SH-SY5Y (cell line): ENCODE measurements around the gene RAB33B.

Experiments used
- GATA2 ChIP-seq: IDR thresholded peaks from 2 replicates; pipeline ENCODE4 v1.6.1; 2011; ENCODE audit warnings: mild to moderate bottlenecking, low read depth, low read length
- GATA3 ChIP-seq: IDR thresholded peaks from 2 replicates; pipeline ENCODE4 v1.6.1; 2011; ENCODE audit warnings: low read depth, mild to moderate bottlenecking, low read length, moderate library complexity

The RAB33B gene

DNA sequence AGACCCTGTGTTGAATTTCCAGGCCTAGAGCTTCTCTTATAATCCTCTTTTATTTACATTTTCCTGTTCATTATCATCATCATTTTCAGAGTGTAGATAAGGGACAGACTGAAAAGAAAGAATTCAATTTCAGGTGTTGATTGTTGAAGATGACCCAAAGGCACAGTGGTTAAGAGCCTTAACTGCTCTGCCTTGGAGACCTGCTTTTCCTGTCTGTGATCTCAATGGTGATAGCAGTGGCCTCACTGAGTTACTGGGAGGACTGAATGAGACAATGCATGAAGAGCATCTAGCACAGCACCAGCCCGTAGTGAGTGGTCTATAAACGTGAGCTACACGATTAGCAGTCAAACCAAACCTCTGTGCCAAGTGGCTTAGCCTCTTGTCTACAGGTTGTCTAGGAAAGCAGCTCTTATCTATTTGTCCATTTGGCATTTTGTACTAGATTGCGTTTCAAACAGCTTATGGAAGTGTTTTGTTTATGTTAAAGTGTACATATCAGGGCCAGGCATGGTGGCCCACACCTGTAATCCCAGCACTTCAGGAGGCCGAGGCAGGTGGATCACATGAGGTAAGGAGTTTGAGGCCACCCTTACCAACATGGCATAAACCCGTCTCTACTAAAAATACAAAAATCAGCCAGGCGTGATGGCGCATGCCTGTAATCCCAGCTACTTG is 60.6 kb downstream of the RAB33B start:
- TF ChIP-seq GATA3 (peak; percentile 50; the same call in 1 of the 2 replicates), GATA2 (peak; percentile 82)

DNA sequence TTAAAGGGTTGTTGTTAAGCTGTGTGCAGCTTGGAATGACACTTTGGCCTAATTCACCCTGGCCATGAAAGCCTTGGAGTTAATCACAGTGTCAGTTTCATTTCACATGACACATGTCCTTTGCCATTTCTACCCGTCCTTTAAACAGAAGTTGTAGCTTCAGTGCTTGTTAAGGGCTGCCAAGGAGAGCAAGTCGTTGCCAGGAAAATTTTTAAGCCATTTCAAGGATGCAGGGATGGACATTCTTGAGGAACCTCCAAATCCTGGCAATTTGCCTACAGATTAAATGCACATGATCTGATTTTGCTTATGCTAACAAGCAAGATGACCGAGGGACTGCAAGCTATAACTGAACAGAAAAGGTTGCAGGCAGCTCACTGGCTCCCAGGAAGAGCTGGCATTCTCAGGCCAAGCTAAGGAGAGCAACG is 61.6 kb downstream of the RAB33B start:
- TF ChIP-seq GATA2 (no peak), GATA3 (no peak)

DNA sequence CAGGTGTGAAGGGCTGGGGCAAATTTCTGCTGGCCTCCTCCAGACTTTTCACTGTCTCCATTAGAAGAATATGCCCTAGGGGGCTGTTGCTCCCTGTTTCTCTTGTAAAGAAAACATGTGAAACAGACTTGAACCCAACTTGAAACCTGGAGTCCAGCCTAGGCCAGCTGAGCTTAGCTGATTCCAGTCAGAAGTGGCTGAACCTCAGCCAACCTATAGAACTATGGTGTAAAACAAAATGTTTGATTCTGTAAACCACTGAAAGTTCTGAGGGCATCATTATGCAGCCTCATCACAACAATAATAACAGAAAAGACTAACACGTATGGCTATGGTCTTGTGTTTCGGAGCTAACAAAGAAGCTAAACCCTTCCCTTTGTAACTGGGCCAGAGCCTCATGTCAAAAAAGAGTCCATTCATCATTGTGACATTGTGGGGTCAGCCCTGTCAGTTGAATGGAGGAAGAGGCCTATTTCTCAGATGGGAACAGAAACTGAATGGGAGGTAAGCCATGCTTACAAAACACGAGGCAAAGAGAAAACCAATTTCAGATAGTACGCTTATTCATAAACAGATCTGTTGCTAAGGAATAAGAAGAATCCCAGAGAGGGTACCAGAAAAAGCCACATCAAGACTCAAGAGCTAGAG is 68.0 kb downstream of the RAB33B start:
- TF ChIP-seq GATA2 (no peak), GATA3 (no peak)

DNA sequence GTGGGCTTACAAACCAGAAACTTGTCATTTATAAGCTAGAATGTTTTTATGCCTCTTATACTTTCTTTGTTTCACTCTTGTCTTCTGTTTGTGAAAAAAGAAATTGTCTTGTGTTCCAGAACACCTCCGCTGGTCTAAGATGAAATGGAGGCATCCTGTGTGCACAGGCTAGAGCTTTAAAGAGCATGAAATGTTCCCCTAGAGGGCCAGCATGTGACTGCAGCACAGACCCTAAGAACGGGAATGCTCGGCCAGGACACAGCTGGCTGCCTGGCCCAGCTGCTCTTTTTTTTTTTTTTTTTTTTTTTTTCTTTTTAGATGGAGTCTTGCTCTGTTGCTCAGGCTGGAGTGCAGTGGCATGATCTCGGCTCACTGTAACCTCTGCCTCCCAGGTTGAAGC is 68.5 kb downstream of the RAB33B start:
- TF ChIP-seq GATA3 = no peak
- TF ChIP-seq GATA2 = no peak

DNA sequence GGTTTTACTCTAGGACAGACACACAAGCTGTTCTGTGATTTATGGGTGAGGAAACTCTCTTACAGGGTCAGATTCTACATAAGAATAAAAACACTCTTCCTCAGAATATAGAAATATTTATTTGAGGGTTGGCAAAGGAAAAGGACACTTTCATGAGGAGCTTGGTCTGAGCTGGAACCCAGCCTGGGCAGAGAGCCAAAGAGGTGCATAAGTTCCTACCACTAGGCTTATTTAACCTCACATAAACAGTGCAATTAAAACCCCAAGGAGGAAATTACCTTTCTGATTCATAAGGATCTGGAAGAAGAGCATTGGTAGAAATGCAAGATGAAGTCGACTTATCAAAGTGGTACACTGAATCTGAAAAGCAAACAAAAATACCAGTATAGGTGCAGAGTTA is 69.2 kb downstream of the RAB33B start:
- TF ChIP-seq GATA2 = no peak
- TF ChIP-seq GATA3 = no peak

DNA sequence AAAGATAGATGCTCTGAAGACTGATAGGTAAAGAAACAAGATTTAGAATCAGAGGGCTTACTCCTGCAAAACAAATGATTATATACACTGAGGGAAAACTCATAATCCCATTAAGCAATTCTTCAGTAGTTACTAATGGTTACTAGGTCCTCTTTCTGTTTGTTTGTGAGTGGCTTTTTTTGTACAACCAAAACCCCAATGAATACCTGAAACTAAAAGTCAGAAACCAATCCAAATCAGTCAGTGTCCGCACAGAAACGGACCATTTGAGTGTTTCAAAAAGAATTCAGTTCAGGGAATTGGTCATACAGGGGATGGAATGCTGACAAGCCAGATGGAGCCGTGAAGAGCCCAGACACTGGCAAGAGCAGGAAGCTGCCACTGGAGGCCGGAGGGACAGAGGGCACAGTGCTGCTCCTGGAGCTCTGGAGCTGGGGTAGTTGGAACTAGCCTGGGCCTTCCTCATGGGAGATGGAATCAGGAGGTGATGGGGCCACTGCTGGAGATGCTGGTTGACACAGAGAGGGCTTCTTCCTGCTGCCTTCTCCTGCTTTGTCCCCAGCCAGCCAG is 70.2 kb downstream of the RAB33B start:
- no peak for TF ChIP-seq GATA2
- TF ChIP-seq GATA3 = no peak

DNA sequence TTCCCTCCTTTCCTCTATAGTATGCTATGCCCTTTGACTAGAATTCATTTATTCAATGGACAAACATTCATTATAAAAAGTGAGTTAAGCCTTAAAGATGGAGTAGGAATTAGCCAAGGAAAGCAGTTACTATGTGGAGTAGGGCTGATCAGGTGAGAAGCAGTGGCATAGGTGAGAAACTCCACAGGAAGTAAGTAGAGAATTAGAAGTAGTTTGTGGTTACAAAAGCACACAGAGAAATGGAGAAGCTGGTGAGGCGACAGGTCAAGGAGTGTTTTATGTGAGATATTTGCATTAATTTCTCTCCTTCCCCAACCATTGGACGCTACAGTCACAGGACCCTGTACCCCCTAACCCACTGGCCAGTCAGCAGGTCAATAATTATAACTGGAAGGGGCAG is 71.5 kb downstream of the RAB33B start:
- no peak for TF ChIP-seq GATA3
- no peak for TF ChIP-seq GATA2
